WERI-Rb-1 (cell line): Measurements from ENCODE around the gene WDR5.

ENCODE experiments used
- DNase-seq: peaks from one replicate; pipeline ENCODE4 v3.0.0-alpha.2; 2020
- H3K27ac ChIP-seq: fragments of 250-450 bp; sonication (Bioruptor Pico); 2 replicates; pipeline ENCODE4 v1.5.1; 2020; ENCODE audit warnings: mild to moderate bottlenecking, moderate library complexity
- H3K27me3 ChIP-seq: fragments of 250-450 bp; sonication (Bioruptor Pico); 2 replicates; pipeline ENCODE4 v1.5.1; 2021; ENCODE audit warnings: mild to moderate bottlenecking, low read depth, moderate library complexity; ENCODE audit not compliant: insufficient read depth, severe bottlenecking
- H3K36me3 ChIP-seq: fragments of 250-450 bp; sonication (Bioruptor Pico); 2 replicates; pipeline ENCODE4 v1.5.1; 2020; ENCODE audit warnings: mild to moderate bottlenecking, moderate library complexity
- H3K4me3 ChIP-seq: 2 replicates; pipeline ENCODE4 v1.5.1; 2011; ENCODE audit warnings: low read depth, mild to moderate bottlenecking, control low read depth, low read length
- H3K9me3 ChIP-seq: fragments of 250-450 bp; sonication (Bioruptor Pico); 2 replicates; pipeline ENCODE4 v1.5.1; 2021; ENCODE audit warnings: mild to moderate bottlenecking, moderate library complexity; ENCODE audit not compliant: severe bottlenecking
- CTCF ChIP-seq: IDR thresholded peaks from 2 replicates; pipeline ENCODE4 v1.5.1; 2011; ENCODE audit warnings: low read depth, mild to moderate bottlenecking, control low read depth, inconsistent platforms, low read length

Gene WDR5

GRCh38 chr9:134175808-134176598 lies 40.1 kb downstream of the WDR5 start:
- Histone ChIP-seq H3K9me3 (no peaks in the 10 kb centered on the region), H3K36me3 (no peaks in the 10 kb centered on the region), H3K27me3 (no peaks in the 10 kb centered on the region), H3K27ac (no peak overlapping the region), H3K4me3 (no peak overlapping the region)
- TF ChIP-seq CTCF = peak; percentile 48
- peak; percentile 46 for DNase-seq

GRCh38 chr9:134176599-134176968 lies 40.7 kb downstream of the WDR5 start:
- no peak overlapping the region for H3K4me3 ChIP-seq
- no peak overlapping the region for H3K27ac ChIP-seq
- H3K9me3 ChIP-seq = no peaks in the 10 kb centered on the region
- H3K36me3 ChIP-seq = no peaks in the 10 kb centered on the region
- no peaks in the 10 kb centered on the region for H3K27me3 ChIP-seq
- no peak for DNase-seq
- no peak for TF ChIP-seq CTCF

- H3K36me3 ChIP-seq = no peaks in the 10 kb centered on the region
- DNase-seq = no peak
- H3K27me3 ChIP-seq = no peaks in the 10 kb centered on the region
- no peak for TF ChIP-seq CTCF
- H3K27ac ChIP-seq = no peak overlapping the region
- H3K9me3 ChIP-seq = no peaks in the 10 kb centered on the region
- H3K4me3 ChIP-seq = no peak overlapping the region
Measured at GRCh38 chr9:134177186-134177585, 41.3 kb downstream of the WDR5 start.

- Histone ChIP-seq H3K27me3 (no peaks in the 10 kb centered on the region), H3K9me3 (no peaks in the 10 kb centered on the region), H3K27ac (no peak overlapping the region), H3K4me3 (no peak overlapping the region), H3K36me3 (no peaks in the 10 kb centered on the region)
- DNase-seq = no peak
- TF ChIP-seq CTCF = no peak
Measured at GRCh38 chr9:134177624-134178393, 41.9 kb downstream of the WDR5 start.

- no peak for TF ChIP-seq CTCF
- Histone ChIP-seq H3K9me3 (no peaks in the 10 kb centered on the region), H3K27ac (no peak overlapping the region), H3K27me3 (no peaks in the 10 kb centered on the region), H3K4me3 (no peak overlapping the region), H3K36me3 (no peaks in the 10 kb centered on the region)
- DNase-seq = no peak
Measured at GRCh38 chr9:134178394-134178767, 42.5 kb downstream of the WDR5 start.
